Keratinocyte (primary cell): ENCODE data around the gene KRTAP19-5. TPM values are rescaled to one million over a fixed set of nuclear protein-coding genes. Genes with fewer than 3 reads are reported as not detected.

ENCODE experiments used
- DNase-seq: peaks from one replicate; pipeline ENCODE4 v3.0.0-alpha.2; 2011; ENCODE audit warnings: low read depth, missing footprints, low spot score
- FAIRE-seq: peaks from 2 replicates; lab custom pipeline; 2011; peaks lifted over from hg19 to GRCh38; lab: Jason Lieb, UNC
- H2AFZ ChIP-seq: 2 replicates; pipeline ENCODE4 v1.6.0; 2012; ENCODE audit warnings: low read length, control low read depth, inconsistent platforms; ENCODE audit not compliant: control insufficient read depth
- H3K27ac ChIP-seq: 2 replicates; pipeline ENCODE4 v1.5.1; 2011; ENCODE audit warnings: low read length; ENCODE audit not compliant: control insufficient read depth, insufficient read depth
- H3K27me3 ChIP-seq: 3 replicates; pipeline ENCODE4 v1.6.0; 2011; ENCODE audit warnings: low read length; ENCODE audit not compliant: control insufficient read depth, insufficient read depth; ENCODE audit errors: extremely low read depth
- H3K36me3 ChIP-seq, 2 experiments: 2 replicates in 1 of 2; 3 replicates in 1 of 2; pipeline ENCODE4 v1.5.1; 2011; ENCODE audit warnings: low read length in 2 of 2, mild to moderate bottlenecking in 1 of 2; ENCODE audit not compliant: control insufficient read depth in 2 of 2, insufficient read depth in 2 of 2; ENCODE audit errors: extremely low read depth in 1 of 2
- H3K4me1 ChIP-seq: 3 replicates; pipeline ENCODE4 v1.5.1; 2011; ENCODE audit warnings: low read length; ENCODE audit not compliant: control insufficient read depth, insufficient read depth; ENCODE audit errors: extremely low read depth
- H3K4me2 ChIP-seq: 3 replicates; pipeline ENCODE4 v1.6.0; 2011; ENCODE audit warnings: low read depth, low read length; ENCODE audit not compliant: control insufficient read depth, insufficient read depth; ENCODE audit errors: extremely low read depth
- H3K4me3 ChIP-seq, 3 experiments: fragments of 200-600 bp in 1 of 3; sonication (generic) in 1 of 3; 2 replicates in 2 of 3; 3 replicates in 1 of 3; pipeline ENCODE4 v1.5.1; 2011 to 2016; ENCODE audit warnings: low read length in 3 of 3, mild to moderate bottlenecking in 3 of 3, control low read depth in 2 of 3, inconsistent platforms in 1 of 3, low read depth in 1 of 3, mixed read lengths in 1 of 3, mixed run types in 1 of 3, moderate library complexity in 1 of 3; ENCODE audit not compliant: control insufficient read depth in 2 of 3, insufficient read depth in 2 of 3; ENCODE audit errors: extremely low read depth in 1 of 3
- H3K79me2 ChIP-seq: 2 replicates; pipeline ENCODE4 v1.6.0; 2012; ENCODE audit warnings: low read length; ENCODE audit not compliant: control insufficient read depth, insufficient read depth
- H3K9ac ChIP-seq: 3 replicates; pipeline ENCODE4 v1.6.0; 2011; ENCODE audit warnings: low read length; ENCODE audit not compliant: control insufficient read depth, insufficient read depth; ENCODE audit errors: extremely low read depth
- H3K9me1 ChIP-seq: 3 replicates; pipeline ENCODE4 v1.6.0; 2011; ENCODE audit warnings: low read length; ENCODE audit not compliant: control insufficient read depth, insufficient read depth; ENCODE audit errors: extremely low read depth
- H3K9me3 ChIP-seq: 2 replicates; pipeline ENCODE4 v1.5.1; 2012; ENCODE audit warnings: low read depth, low read length; ENCODE audit not compliant: control insufficient read depth
- H4K20me1 ChIP-seq: 3 replicates; pipeline ENCODE4 v1.6.0; 2011; ENCODE audit warnings: low read length; ENCODE audit not compliant: control insufficient read depth, insufficient read depth; ENCODE audit errors: extremely low read depth
- EZH2 ChIP-seq: IDR thresholded peaks from one replicate; pipeline ENCODE4 v1.6.1; 2012; ENCODE audit warnings: inconsistent platforms, mild to moderate bottlenecking, low read length, moderate library complexity
- dilution Hi-C: fragments of 300-500 bp; cut with MboI; formaldehyde crosslinking; loops from one replicate; pipeline ENCODE4 v1.7.0; 2020; ENCODE audit warnings: low sequenced_read_pairs; ENCODE audit not compliant: extremely low pct_ligation_motif_present
- polyA minus RNA-seq, 3 experiments: library from RNA; depleted of rRNA, polyadenylated mRNA; stranded (reverse); fragments of >200 nt; gene quantifications; 1 replicate in 1 of 3; 2 replicates in 1 of 3; 3 replicates in 1 of 3; pipeline ENCODE4 v1.2.3, GENCODE V29; 2011
- polyA plus RNA-seq, 5 experiments: library from polyadenylated mRNA; depleted of rRNA in 3 of 5; stranded (reverse) in 3 of 5; stranded (forward) in 1 of 5; unstranded in 1 of 5; fragments of >200 nt; gene quantifications; 1 replicate in 1 of 5; 2 replicates in 3 of 5; 3 replicates in 1 of 5; pipeline versions ENCODE4 v1.2.1 to v1.2.3, GENCODE V29; 2011 to 2012; ENCODE audit warnings: missing spikeins in 2 of 5, low read depth in 1 of 5, low replicate concordance in 1 of 5
- TF ChIP-seq, protein P1 (sequence below), 3 experiments: IDR thresholded peaks in 1 of 3; conservative IDR thresholded peaks in 1 of 3; optimal IDR thresholded peaks in 1 of 3; 2 replicates in 2 of 3; 3 replicates in 1 of 3; pipeline versions ENCODE3 to v1.5.1; 2011; ENCODE audit warnings: low read length in 3 of 3, mild to moderate bottlenecking in 3 of 3, moderate library complexity in 2 of 3, control low read depth in 1 of 3, inconsistent platforms in 1 of 3; ENCODE audit not compliant: insufficient read depth in 2 of 3; ENCODE audit errors: extremely low read depth in 1 of 3

KRTAP19-5 gene
- not detected in 3 replicates for polyA plus RNA-seq
- polyA plus RNA-seq (2011; ENCODE audit: low read depth), result not detected
- not detected in 2 replicates for polyA plus RNA-seq (2011; cell fraction: cytosol; rRNA removed)
- 0.75 TPM in 1 of 2 replicates, not detected in the other for polyA plus RNA-seq (2011; cell fraction: nucleus; rRNA removed)
- polyA plus RNA-seq (2012; ENCODE audit: low replicate concordance), result not detected in 2 replicates
- polyA minus RNA-seq, result not detected in 3 replicates
- not detected for polyA minus RNA-seq (2011; cell fraction: cytosol; rRNA and poly(A)+ RNA removed)
- not detected in 2 replicates for polyA minus RNA-seq (2011; cell fraction: nucleus; rRNA and poly(A)+ RNA removed)

DNA sequence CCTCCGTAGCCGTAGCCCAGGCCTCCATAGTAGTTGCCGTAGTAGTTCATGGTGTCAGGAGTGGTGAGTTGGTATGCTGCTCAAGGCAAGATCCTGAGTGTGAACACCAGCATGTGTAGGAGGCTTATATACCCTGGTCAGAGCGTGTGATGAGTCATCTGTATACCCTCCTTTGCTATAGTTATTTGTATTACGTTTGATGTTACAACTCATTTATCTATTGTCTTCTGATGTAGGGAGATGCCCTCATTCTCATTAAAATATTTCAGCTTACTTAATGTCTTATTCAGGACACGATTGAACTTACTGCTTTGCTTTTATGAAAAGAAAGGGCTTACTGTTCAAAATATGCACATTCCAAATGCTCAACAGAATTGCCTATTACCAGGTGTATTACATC lies at the start of gene KRTAP19-5:
Gene KRTAP19-5, minus strand, starts transcription at position 101 of the 400 bp plus-strand sequence. Its CDS starts 51 bp downstream, at position 50.
- DNase-seq (no peak), FAIRE-seq (no peak)
- H4K20me1 ChIP-seq, result no peaks in the 10 kb centered on the region
- dilution Hi-C loops, result no loop called here
- no peak within 1 kb of the TSS for H3K4me3 ChIP-seq
- H3K4me1 ChIP-seq, result no peaks in the 10 kb centered on the region
- no peaks in the 10 kb centered on the region for H3K79me2 ChIP-seq
- H2AFZ ChIP-seq, result no peak within 1 kb of the TSS
- H3K9me1 ChIP-seq, result no peaks in the 10 kb centered on the region
- H3K27ac ChIP-seq, result no peak within 1 kb of the TSS
- no peaks in the 10 kb centered on the region for H3K9me3 ChIP-seq
- no peaks in the 10 kb centered on the region for H3K27me3 ChIP-seq
- H3K36me3 ChIP-seq, result no peaks in the 10 kb centered on the region
- no peak within 1 kb of the TSS for H3K4me2 ChIP-seq
- TF ChIP-seq EZH2, result no peak
- TF ChIP-seq, protein P1, sequence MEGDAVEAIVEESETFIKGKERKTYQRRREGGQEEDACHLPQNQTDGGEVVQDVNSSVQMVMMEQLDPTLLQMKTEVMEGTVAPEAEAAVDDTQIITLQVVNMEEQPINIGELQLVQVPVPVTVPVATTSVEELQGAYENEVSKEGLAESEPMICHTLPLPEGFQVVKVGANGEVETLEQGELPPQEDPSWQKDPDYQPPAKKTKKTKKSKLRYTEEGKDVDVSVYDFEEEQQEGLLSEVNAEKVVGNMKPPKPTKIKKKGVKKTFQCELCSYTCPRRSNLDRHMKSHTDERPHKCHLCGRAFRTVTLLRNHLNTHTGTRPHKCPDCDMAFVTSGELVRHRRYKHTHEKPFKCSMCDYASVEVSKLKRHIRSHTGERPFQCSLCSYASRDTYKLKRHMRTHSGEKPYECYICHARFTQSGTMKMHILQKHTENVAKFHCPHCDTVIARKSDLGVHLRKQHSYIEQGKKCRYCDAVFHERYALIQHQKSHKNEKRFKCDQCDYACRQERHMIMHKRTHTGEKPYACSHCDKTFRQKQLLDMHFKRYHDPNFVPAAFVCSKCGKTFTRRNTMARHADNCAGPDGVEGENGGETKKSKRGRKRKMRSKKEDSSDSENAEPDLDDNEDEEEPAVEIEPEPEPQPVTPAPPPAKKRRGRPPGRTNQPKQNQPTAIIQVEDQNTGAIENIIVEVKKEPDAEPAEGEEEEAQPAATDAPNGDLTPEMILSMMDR (optimal IDR thresholded peaks at IDR 0.05 in 1 of 3, IDR thresholded peaks at IDR 0.05 in 1 of 3, conservative IDR thresholded peaks at IDR 0.05 in 1 of 3; ENCODE audit: extremely low read depth in 1 of 3, insufficient read depth in 2 of 3, low read length in 3 of 3), result no peak
- H3K9ac ChIP-seq, result no peak within 1 kb of the TSS

DNA sequence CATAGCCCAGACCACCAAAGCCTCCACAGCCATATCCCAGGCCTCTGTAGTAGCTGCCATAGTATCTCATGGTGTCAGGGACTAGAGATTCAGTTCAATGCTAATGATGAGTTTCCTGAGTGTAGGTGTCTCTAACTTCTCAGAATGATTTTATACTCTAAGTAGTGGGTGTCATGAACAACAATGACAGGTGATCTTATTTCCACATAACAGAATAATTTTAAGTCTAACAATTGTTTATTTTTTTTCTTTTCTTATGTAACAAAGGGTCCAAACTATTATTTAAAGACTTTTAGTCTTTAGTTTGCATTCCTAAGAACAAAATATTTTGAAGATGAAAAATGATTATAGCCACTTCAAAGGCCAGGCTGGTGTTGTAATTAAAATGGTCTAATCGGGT lies 39.8 kb upstream of the KRTAP19-5 start, which contains the start of gene KRTAP19-6:
Gene KRTAP19-6, minus strand, starts transcription at position 101 of the 400 bp plus-strand sequence. Its CDS starts 31 bp downstream, at position 70.
- no peak for DNase-seq
- Histone ChIP-seq H3K9me1 (no peaks in the 10 kb centered on the region), H3K9ac (no peak within 1 kb of the TSS), H3K27ac (no peak within 1 kb of the TSS), H3K4me1 (no peaks in the 10 kb centered on the region), H3K4me2 (no peak within 1 kb of the TSS), H3K79me2 (no peaks in the 10 kb centered on the region), H3K36me3 (no peaks in the 10 kb centered on the region), H3K27me3 (no peaks in the 10 kb centered on the region), H3K9me3 (no peaks in the 10 kb centered on the region), H4K20me1 (no peaks in the 10 kb centered on the region), H2AFZ (no peak within 1 kb of the TSS), H3K4me3 (no peak within 1 kb of the TSS)
- FAIRE-seq, result no peak
- dilution Hi-C loops, result no loop called here
- TF ChIP-seq EZH2, result no peak
- TF ChIP-seq, protein P1 (optimal IDR thresholded peaks at IDR 0.05 in 1 of 3, IDR thresholded peaks at IDR 0.05 in 1 of 3, conservative IDR thresholded peaks at IDR 0.05 in 1 of 3; ENCODE audit: extremely low read depth in 1 of 3, insufficient read depth in 2 of 3, low read length in 3 of 3), result no peak
